ENCODE data around the gene GMPR2. TPM values are rescaled to one million over a fixed set of nuclear protein-coding genes. Genes with fewer than 3 reads are reported as not detected.

GMPR2 gene
- total RNA-seq, 6 donors from 2014 or later, result 26.2 to 76.9 (median 47.2) TPM

GRCh38 chr14:24185026-24185425 is 47.7 kb upstream of the GMPR2 start:
- H3K4me3 ChIP-seq, result no peak overlapping the region
- no peak for TF ChIP-seq POLR2AphosphoS5 (IDR thresholded peaks at IDR 0.05)
- TF ChIP-seq CTCF (IDR thresholded peaks at IDR 0.05), result no peak
- no peak for TF ChIP-seq EP300 (IDR thresholded peaks at IDR 0.05)
- no peak for TF ChIP-seq POLR2A (IDR thresholded peaks at IDR 0.05)
- no peak for DNase-seq
- ATAC-seq (ENCODE audit: low FRiP score in 2 of 2), result no peak
- H3K27me3 ChIP-seq, result no peaks in the 10 kb centered on the region
- peaks cover 14 to 24% (median 18%) of the 10 kb centered on the region in 4 donors for H3K4me1 ChIP-seq
- H3K27ac ChIP-seq, result no peak overlapping the region
- peaks cover 8 to 72% (median 62%) of the 10 kb centered on the region in 4 donors for H3K36me3 ChIP-seq
- WGBS, 2 donors, result 92 to 95% methylated on average over 7 of the region's 7 CpGs
- H3K9me3 ChIP-seq, result no peaks in the 10 kb centered on the region

- TF ChIP-seq POLR2A (IDR thresholded peaks at IDR 0.05) (no peak), POLR2AphosphoS5 (IDR thresholded peaks at IDR 0.05) (no peak), CTCF (IDR thresholded peaks at IDR 0.05) (no peak), EP300 (IDR thresholded peaks at IDR 0.05) (no peak)
- no peaks in the 10 kb centered on the region for H3K27me3 ChIP-seq
- H3K36me3 ChIP-seq, result peaks cover 5 to 65% (median 55%) of the 10 kb centered on the region in 4 donors
Observed at GRCh38 chr14:24185741-24186140, 47.0 kb upstream of the GMPR2 start.

GRCh38 chr14:24186831-24187538 is 45.7 kb upstream of the GMPR2 start:
- DNase-seq (no peak), ATAC-seq (ENCODE audit: low FRiP score in 2 of 2) (no peak)
- Histone ChIP-seq H3K4me3 (no peak overlapping the region), H3K27me3 (no peaks in the 10 kb centered on the region), H3K9me3 (no peaks in the 10 kb centered on the region), H3K4me1 (peaks cover 14 to 24% (median 18%) of the 10 kb centered on the region in 4 donors), H3K36me3 (peaks cover 0 to 60% (median 44%) of the 10 kb centered on the region in 4 donors), H3K27ac (no peak overlapping the region)
- WGBS, 2 donors, result 92 to 93% methylated on average over 8 to 10 of the region's 10 CpGs
- TF ChIP-seq EP300 (IDR thresholded peaks at IDR 0.05) (no peak), CTCF (IDR thresholded peaks at IDR 0.05) (no peak), POLR2A (IDR thresholded peaks at IDR 0.05) (no peak), POLR2AphosphoS5 (IDR thresholded peaks at IDR 0.05) (no peak)

More at GRCh38 chr14:24185741-24186140, 47.0 kb upstream of the GMPR2 start:
- ATAC-seq (ENCODE audit: low FRiP score in 2 of 2), result no peak
- no peak overlapping the region for H3K4me3 ChIP-seq
- 89 to 97% methylated on average over 4 to 11 of the region's 11 CpGs for WGBS, 2 donors
- DNase-seq, result no peak
- H3K4me1 ChIP-seq, result peaks cover 14 to 24% (median 18%) of the 10 kb centered on the region in 4 donors
- H3K27ac ChIP-seq, result no peak overlapping the region
- H3K9me3 ChIP-seq, result no peaks in the 10 kb centered on the region

- H3K27me3 ChIP-seq, result no peaks in the 10 kb centered on the region
Observed at GRCh38 chr14:24187539-24187915, 45.2 kb upstream of the GMPR2 start.

More at GRCh38 chr14:24187539-24187915, 45.2 kb upstream of the GMPR2 start:
- Histone ChIP-seq H3K9me3 (no peaks in the 10 kb centered on the region), H3K4me1 (peaks cover 14 to 24% (median 18%) of the 10 kb centered on the region in 4 donors), H3K4me3 (peak overlapping the region in 1 of 4 donors; percentile 90), H3K36me3 (peaks cover 0 to 60% (median 43%) of the 10 kb centered on the region in 4 donors), H3K27ac (peak overlapping the region in 2 of 4 donors; percentile 67 to 78)
- WGBS, 2 donors, result 92 to 94% methylated on average over 2 of the region's 2 CpGs
- DNase-seq (no peak), ATAC-seq (ENCODE audit: low FRiP score in 2 of 2) (no peak)
- no peak for TF ChIP-seq POLR2AphosphoS5 (IDR thresholded peaks at IDR 0.05)
- TF ChIP-seq EP300 (IDR thresholded peaks at IDR 0.05), result no peak
- no peak for TF ChIP-seq CTCF (IDR thresholded peaks at IDR 0.05)
- TF ChIP-seq POLR2A (IDR thresholded peaks at IDR 0.05), result no peak

Measured in upper lobe of left lung (tissue), 6 donors.